Glutamatergic neuron (in vitro differentiated cells): Measurements from ENCODE around the gene TRNP1. TPM values are rescaled to one million over a fixed set of nuclear protein-coding genes. Genes with fewer than 3 reads are reported as not detected.
A peak's percentile ranks its signal among the peaks of the same experiment; 100 is the strongest.

Source experiments
- DNase-seq: peaks from one replicate; pipeline ENCODE4 v3.0.0; 2022
- H3K27ac Mint-ChIP-seq: one replicate; pipeline ENCODE4 v1.8.0; 2020; ENCODE audit warnings: mild to moderate bottlenecking, mixed read lengths, inconsistent platforms; ENCODE audit not compliant: unreplicated experiment
- H3K27me3 Mint-ChIP-seq: one replicate; pipeline ENCODE4 v1.8.0; 2020; ENCODE audit warnings: mild to moderate bottlenecking, moderate library complexity, mixed read lengths, inconsistent platforms; ENCODE audit not compliant: unreplicated experiment
- H3K36me3 Mint-ChIP-seq: one replicate; pipeline ENCODE4 v1.8.0; 2020; ENCODE audit warnings: mild to moderate bottlenecking, mixed read lengths, inconsistent platforms; ENCODE audit not compliant: unreplicated experiment
- H3K4me1 Mint-ChIP-seq: one replicate; pipeline ENCODE4 v1.8.0; 2020; ENCODE audit warnings: mild to moderate bottlenecking, low read depth, mixed read lengths, inconsistent platforms; ENCODE audit not compliant: unreplicated experiment
- H3K4me3 Mint-ChIP-seq: one replicate; pipeline ENCODE4 v1.8.0; 2020; ENCODE audit warnings: mild to moderate bottlenecking, mixed read lengths, inconsistent platforms; ENCODE audit not compliant: unreplicated experiment
- H3K9me3 Mint-ChIP-seq: one replicate; pipeline ENCODE4 v1.8.0; 2020; ENCODE audit warnings: mild to moderate bottlenecking, moderate library complexity, mixed read lengths, inconsistent platforms; ENCODE audit not compliant: unreplicated experiment
- CTCF ChIP-seq: fragments of 200-600 bp; sonication (generic); IDR thresholded peaks from one replicate; pipeline ENCODE4 v1.5.0; 2021; ENCODE audit not compliant: partially characterized antibody, unreplicated experiment
- total RNA-seq: library from RNA; stranded (reverse); fragmentation: NEBNext Ultra II Directional; extraction: Animal tissue kit (Norgen Biotek cat#: 25700); gene quantifications from one replicate; pipeline ENCODE4 v1.2.1, GENCODE V29; 2021; ENCODE audit not compliant: unreplicated experiment

Gene TRNP1
- total RNA-seq, 1 donor from 2014 or later: 13.9 TPM

DNA sequence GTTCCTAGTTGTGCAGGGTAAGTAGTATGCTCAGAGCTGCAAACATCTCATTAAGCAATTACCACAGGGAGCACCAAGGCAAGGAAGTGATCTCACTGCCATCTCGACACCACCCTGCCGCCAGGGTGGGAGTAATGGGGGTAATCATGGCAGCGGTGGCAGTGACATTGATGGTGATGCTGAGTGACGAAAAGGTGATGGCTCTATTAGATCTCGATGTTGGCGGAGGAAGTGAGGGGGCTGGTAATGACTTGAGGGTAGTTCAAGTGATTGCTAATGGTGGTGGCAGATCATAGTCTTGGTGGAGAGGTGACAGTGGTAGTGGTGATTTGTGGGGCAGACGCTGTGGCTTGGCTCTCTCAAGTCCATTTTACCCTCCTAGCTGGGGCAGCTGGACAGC is 44.5 kb downstream of the TRNP1 start:
- DNase-seq: no peak
- Mint-ChIP-seq H3K4me1 (peaks cover 3% of the 10 kb centered on the region), H3K27ac (no peak overlapping the region), H3K4me3 (no peak overlapping the region), H3K36me3 (no peaks in the 10 kb centered on the region), H3K9me3 (peaks cover 2% of the 10 kb centered on the region), H3K27me3 (peaks cover 7% of the 10 kb centered on the region)
- TF ChIP-seq CTCF: no peak

DNA sequence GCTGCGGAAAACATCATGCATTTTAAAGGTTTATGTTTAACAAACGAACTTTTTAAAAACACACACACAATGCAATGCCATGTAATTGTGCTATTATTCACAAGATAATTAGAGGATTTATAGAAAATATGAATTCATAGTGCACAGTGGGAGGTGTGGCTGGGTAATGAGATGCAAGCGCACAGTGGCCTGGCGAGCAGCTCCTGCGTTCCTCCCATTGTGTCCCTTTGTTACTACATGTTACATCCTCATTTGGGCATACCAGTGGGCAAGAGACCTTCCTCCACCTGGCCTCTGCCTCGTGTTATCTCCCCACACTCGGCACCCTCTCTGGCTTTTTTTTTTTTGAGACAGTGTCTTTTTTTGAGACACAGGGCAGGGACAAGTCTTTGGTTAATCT is 49.2 kb downstream of the TRNP1 start:
- peaks cover 14% of the 10 kb centered on the region for H3K27me3 Mint-ChIP-seq
- no peak for DNase-seq
- H3K4me1 Mint-ChIP-seq: peaks cover 9% of the 10 kb centered on the region
- peaks cover 4% of the 10 kb centered on the region for H3K9me3 Mint-ChIP-seq
- no peak for TF ChIP-seq CTCF
- no peak overlapping the region for H3K27ac Mint-ChIP-seq
- no peak overlapping the region for H3K4me3 Mint-ChIP-seq
- no peaks in the 10 kb centered on the region for H3K36me3 Mint-ChIP-seq

DNA sequence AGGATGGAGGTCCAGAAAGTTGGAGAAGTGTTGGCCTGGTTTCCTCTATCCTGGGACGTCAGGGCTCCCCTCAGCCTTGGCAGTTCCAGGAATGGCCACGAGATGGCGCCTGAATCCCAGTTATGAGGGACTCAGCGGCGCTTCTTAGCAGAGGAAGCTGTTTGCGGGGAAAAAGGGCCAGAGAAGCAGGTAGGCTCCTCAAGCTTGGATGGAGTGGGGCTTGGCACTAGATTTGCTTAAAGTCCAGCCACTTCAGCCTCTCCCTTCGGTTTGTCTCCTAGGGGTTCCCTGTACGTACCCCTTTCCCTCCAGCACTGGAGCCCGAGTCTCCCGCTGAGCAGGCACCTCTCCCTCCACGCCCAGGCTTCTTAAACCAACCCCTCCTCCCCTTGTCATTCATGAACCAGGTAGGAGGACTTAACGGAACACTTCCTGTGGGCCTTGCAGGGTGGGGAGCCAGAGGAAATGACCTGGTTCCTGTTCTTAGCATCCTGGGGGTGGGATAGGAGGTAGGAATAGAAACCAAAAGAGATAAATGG is 51.2 kb downstream of the TRNP1 start:
- no peak overlapping the region for H3K4me3 Mint-ChIP-seq
- peaks cover 17% of the 10 kb centered on the region for H3K27me3 Mint-ChIP-seq

DNA sequence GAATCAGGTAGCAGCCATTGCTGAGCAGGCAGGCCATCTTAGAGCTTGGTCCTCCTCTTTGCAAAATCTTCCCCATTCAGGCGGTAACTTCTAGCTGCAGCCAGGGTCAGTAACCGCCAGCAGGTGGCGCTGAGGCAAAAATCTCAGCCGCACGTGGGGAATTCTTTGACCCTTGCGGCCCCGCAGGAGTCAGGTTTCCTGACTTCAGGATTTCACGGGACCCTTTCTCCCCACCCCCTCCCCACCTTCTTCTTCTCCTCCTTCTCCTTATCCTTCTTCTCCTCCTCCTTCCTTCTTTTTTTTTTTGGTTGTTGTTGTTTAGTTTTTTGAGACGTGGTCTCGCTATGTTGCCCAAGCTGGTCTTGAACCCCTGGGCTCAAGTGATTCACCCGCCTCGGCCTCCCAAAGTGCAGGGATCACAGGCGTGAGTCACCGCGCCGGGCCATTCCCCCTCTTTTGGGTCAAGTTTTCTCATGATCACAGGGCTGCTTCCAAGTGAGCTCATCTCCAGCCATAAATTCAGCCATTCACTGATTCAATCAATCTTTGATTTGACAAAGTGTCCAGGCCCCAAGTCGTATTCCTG is 52.6 kb downstream of the TRNP1 start:
- H3K4me3 Mint-ChIP-seq: no peak overlapping the region
- no peak overlapping the region for H3K27ac Mint-ChIP-seq
- H3K4me1 Mint-ChIP-seq: peaks cover 17% of the 10 kb centered on the region
- DNase-seq: peak; percentile 85
- H3K27me3 Mint-ChIP-seq: peaks cover 16% of the 10 kb centered on the region
- peaks cover 5% of the 10 kb centered on the region for H3K9me3 Mint-ChIP-seq
- no peaks in the 10 kb centered on the region for H3K36me3 Mint-ChIP-seq
- TF ChIP-seq CTCF: peak; percentile 94

More for the DNA sequence above, 51.2 kb downstream of the TRNP1 start:
- peak; percentile 96 for DNase-seq
- TF ChIP-seq CTCF: peak; percentile 96
- peaks cover 5% of the 10 kb centered on the region for H3K9me3 Mint-ChIP-seq
- no peaks in the 10 kb centered on the region for H3K36me3 Mint-ChIP-seq
- peaks cover 18% of the 10 kb centered on the region for H3K4me1 Mint-ChIP-seq
- no peak overlapping the region for H3K27ac Mint-ChIP-seq

DNA sequence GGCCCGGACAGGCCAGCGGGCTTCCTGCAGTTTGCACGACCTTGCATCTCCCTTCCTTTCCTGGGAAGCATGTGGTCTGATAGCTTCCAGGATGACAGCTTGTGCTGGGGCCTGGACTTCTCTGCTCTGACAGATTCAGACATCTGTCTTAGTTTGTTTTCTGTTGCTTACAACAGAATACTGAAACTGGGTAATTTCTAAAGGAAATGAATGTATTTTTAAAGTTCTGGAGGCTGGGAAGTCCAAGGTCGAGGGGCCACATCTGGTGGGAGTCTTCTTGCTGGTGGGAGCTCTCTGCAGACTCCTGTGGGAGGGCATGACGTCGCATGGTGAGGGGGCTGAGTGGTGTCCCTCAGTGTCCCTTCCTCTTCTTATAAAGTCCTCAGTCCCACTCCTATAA is 54.4 kb downstream of the TRNP1 start:
- H3K27ac Mint-ChIP-seq: peak overlapping the region; percentile 88
- H3K27me3 Mint-ChIP-seq: peaks cover 16% of the 10 kb centered on the region
- DNase-seq: no peak
- H3K4me1 Mint-ChIP-seq: peaks cover 17% of the 10 kb centered on the region
- peaks cover 5% of the 10 kb centered on the region for H3K9me3 Mint-ChIP-seq
- no peak overlapping the region for H3K4me3 Mint-ChIP-seq
- H3K36me3 Mint-ChIP-seq: no peaks in the 10 kb centered on the region
- no peak for TF ChIP-seq CTCF
